Epithelial cell of proximal tubule (primary cell): ENCODE results near the gene DMD. TPM values are rescaled to one million over a fixed set of nuclear protein-coding genes. Genes with fewer than 3 reads are reported as not detected.

ENCODE experiments used
- DNase-seq: peaks from one replicate; pipeline ENCODE4 v3.0.0-alpha.2; 2011; ENCODE audit warnings: low read depth
- H3K4me3 ChIP-seq: 2 replicates; pipeline ENCODE4 v1.5.1; 2011; ENCODE audit warnings: low read depth, mild to moderate bottlenecking, low read length
- total RNA-seq: library from RNA; depleted of rRNA; stranded (reverse); fragments of >200 nt; gene quantifications from 2 replicates; pipeline ENCODE4 v1.2.3, GENCODE V29; 2015
- TF ChIP-seq, protein P1 (sequence below): conservative IDR thresholded peaks from 2 replicates; pipeline ENCODE4 v1.5.1; 2012; ENCODE audit warnings: low read depth, mild to moderate bottlenecking, low read length

Gene DMD
- total RNA-seq, 1 donor from 2014 or later: 1.3 TPM

- no peak overlapping the region for H3K4me3 ChIP-seq
- TF ChIP-seq, protein P1, sequence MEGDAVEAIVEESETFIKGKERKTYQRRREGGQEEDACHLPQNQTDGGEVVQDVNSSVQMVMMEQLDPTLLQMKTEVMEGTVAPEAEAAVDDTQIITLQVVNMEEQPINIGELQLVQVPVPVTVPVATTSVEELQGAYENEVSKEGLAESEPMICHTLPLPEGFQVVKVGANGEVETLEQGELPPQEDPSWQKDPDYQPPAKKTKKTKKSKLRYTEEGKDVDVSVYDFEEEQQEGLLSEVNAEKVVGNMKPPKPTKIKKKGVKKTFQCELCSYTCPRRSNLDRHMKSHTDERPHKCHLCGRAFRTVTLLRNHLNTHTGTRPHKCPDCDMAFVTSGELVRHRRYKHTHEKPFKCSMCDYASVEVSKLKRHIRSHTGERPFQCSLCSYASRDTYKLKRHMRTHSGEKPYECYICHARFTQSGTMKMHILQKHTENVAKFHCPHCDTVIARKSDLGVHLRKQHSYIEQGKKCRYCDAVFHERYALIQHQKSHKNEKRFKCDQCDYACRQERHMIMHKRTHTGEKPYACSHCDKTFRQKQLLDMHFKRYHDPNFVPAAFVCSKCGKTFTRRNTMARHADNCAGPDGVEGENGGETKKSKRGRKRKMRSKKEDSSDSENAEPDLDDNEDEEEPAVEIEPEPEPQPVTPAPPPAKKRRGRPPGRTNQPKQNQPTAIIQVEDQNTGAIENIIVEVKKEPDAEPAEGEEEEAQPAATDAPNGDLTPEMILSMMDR: no peak
- no peak for DNase-seq
Observed at GRCh38 chrX:31240982-31241381, 1970.4 kb downstream of the DMD start.

DNA sequence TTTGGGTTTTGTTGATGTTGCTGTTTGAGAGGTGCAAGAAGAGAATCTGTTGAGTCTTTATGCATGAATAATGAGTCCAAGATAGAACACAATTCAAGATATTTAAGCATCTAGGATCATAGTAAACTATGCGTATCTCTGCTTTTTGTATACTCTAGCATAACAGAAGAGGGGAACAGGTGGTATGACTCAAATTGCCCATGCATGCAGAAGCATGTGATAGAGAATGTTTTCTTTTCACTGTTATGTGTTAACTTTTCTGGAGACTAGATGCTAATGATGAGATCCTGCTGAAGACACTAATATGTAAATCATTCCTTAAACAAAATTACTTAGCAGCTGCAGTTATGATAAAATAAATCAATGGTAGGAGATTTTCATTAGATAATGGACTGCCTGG lies 1974.2 kb downstream of the DMD start:
- TF ChIP-seq, protein P1: no peak
- no peak overlapping the region for H3K4me3 ChIP-seq
- no peak for DNase-seq

DNA sequence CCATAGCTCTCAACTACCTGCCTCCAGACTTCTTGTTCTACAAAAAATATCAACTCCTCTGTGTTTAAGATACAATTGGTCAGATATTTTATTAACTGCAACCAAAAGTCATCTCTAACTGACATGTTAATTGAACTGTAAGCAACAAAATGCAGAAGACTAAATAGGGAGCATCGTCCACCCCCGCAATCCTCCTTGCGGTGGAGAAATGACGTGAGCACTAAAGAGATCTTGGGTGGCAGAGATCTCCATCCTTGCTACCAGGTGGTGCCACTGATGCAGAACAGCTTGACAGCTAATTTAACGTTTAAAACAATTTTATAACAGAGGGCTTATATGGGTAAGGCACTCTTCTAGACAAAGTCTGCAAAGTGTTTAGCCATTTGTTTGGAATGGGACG lies 1975.1 kb downstream of the DMD start:
- no peak overlapping the region for H3K4me3 ChIP-seq
- TF ChIP-seq, protein P1: no peak
- no peak for DNase-seq

DNA sequence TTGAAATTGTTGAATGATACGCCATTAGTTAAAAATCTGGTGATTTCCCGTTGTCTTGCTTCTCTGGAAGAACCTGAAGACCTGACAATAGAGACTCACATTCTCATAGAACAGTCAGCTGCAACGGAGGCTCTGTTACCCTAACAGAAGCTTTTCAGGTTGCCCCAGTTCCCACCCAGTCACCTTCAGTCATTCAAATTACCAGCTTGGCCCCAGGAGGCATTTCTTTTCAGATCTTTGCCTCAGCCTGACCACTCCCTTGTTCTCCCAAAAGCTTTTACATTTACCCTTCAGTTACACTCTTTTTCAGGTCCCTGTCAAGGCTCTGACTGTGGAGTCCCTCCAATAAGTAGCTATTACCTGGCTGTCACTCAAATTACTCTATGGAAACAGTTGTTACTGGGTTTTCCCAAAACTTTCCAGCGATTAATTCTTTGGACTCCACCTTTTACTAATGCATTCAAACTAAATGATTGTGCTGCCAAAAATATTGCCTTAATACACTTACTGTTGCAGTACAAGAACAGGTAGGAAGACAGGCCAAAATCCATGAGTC lies 1977.3 kb downstream of the DMD start:
- DNase-seq: no peak
- TF ChIP-seq, protein P1: no peak
- no peak overlapping the region for H3K4me3 ChIP-seq

- DNase-seq: no peak
- no peak overlapping the region for H3K4me3 ChIP-seq
- TF ChIP-seq, protein P1: no peak
Observed at GRCh38 chrX:31232506-31232905, 1978.8 kb downstream of the DMD start.

- TF ChIP-seq, protein P1: no peak
- no peak overlapping the region for H3K4me3 ChIP-seq
- no peak for DNase-seq
Observed at GRCh38 chrX:31228909-31229308, 1982.4 kb downstream of the DMD start.

- no peak for DNase-seq
Observed at GRCh38 chrX:31228415-31228832, 1982.9 kb downstream of the DMD start.

More at GRCh38 chrX:31228415-31228832, 1982.9 kb downstream of the DMD start:
- TF ChIP-seq, protein P1: no peak
- no peak overlapping the region for H3K4me3 ChIP-seq
